ENCODE data around the gene BCL10. TPM values are rescaled to one million over a fixed set of nuclear protein-coding genes. Genes with fewer than 3 reads are reported as not detected.

The BCL10 gene
- polyA plus RNA-seq, 1 donor from 2014 or later, result 17.3 TPM

DNA sequence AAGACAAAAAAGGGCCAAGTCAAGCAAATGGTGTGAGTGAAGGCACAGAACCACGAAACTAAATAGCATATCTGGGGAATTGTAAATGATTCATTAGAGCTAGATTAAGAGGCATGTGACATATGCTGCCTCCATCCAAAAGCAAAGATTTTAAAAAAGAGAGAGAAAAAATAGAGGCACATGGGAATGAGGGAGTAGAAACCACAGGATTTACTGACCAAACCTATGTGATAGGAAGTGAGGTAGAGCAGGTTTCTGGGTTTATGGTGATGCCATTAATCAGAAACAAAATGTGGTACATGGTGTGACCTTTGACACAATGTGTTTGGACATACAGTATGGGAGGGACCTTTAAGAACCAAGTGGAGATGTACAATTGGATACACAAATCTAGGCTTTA lies 30.5 kb downstream of the BCL10 start:
- no peak for TF ChIP-seq POLR2AphosphoS5 (IDR thresholded peaks at IDR 0.05)
- no peak for TF ChIP-seq MXI1 (conservative IDR thresholded peaks at IDR 0.05; ENCODE audit: poor library complexity, severe bottlenecking)
- no peak for TF ChIP-seq EP300 (conservative IDR thresholded peaks at IDR 0.05; ENCODE audit: poor library complexity, severe bottlenecking)
- TF ChIP-seq SMC3 (conservative IDR thresholded peaks at IDR 0.05; ENCODE audit: poor library complexity), result no peak
- no peak for TF ChIP-seq EZH2 (IDR thresholded peaks at IDR 0.05; ENCODE audit: borderline replicate concordance, insufficient read depth, low read length, poor library complexity, severe bottlenecking)
- TF ChIP-seq TAF1 (IDR thresholded peaks at IDR 0.05; ENCODE audit: low read depth), result no peak
- no peak for TF ChIP-seq RAD21 (conservative IDR thresholded peaks at IDR 0.05)
- TF ChIP-seq, protein P1, sequence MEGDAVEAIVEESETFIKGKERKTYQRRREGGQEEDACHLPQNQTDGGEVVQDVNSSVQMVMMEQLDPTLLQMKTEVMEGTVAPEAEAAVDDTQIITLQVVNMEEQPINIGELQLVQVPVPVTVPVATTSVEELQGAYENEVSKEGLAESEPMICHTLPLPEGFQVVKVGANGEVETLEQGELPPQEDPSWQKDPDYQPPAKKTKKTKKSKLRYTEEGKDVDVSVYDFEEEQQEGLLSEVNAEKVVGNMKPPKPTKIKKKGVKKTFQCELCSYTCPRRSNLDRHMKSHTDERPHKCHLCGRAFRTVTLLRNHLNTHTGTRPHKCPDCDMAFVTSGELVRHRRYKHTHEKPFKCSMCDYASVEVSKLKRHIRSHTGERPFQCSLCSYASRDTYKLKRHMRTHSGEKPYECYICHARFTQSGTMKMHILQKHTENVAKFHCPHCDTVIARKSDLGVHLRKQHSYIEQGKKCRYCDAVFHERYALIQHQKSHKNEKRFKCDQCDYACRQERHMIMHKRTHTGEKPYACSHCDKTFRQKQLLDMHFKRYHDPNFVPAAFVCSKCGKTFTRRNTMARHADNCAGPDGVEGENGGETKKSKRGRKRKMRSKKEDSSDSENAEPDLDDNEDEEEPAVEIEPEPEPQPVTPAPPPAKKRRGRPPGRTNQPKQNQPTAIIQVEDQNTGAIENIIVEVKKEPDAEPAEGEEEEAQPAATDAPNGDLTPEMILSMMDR (IDR thresholded peaks at IDR 0.05; ENCODE audit: poor library complexity, severe bottlenecking), result no peak
- H2AFZ ChIP-seq (ENCODE audit: low read depth, low read length), result no peak overlapping the region
- no peaks in the 10 kb centered on the region for H3K27me3 ChIP-seq (ENCODE audit: insufficient read depth, low read depth, low read length)
- H3F3A ChIP-seq (ENCODE audit: insufficient read depth, low read length, poor library complexity, severe bottlenecking), result no peaks in the 10 kb centered on the region
- no peaks in the 10 kb centered on the region for H4K20me1 ChIP-seq (ENCODE audit: insufficient read depth)
- H3K79me2 ChIP-seq (replicated peaks; ENCODE audit: insufficient read depth, low read length), result no peaks in the 10 kb centered on the region
- H3K9me2 ChIP-seq (ENCODE audit: insufficient read depth, low read length), result no peaks in the 10 kb centered on the region
- H3K9ac ChIP-seq (ENCODE audit: low read length), result no peak overlapping the region
- H3K36me3 ChIP-seq (ENCODE audit: insufficient read depth, low read length), result no peaks in the 10 kb centered on the region
- no peaks in the 10 kb centered on the region for H3K9me3 ChIP-seq (ENCODE audit: low read length)
- no peak overlapping the region for H3K4me2 ChIP-seq (ENCODE audit: low read length)
- no peak overlapping the region for H3K4me3 ChIP-seq (ENCODE audit: low read length)
- H3K27ac ChIP-seq (ENCODE audit: low read length), result no peak overlapping the region

DNA sequence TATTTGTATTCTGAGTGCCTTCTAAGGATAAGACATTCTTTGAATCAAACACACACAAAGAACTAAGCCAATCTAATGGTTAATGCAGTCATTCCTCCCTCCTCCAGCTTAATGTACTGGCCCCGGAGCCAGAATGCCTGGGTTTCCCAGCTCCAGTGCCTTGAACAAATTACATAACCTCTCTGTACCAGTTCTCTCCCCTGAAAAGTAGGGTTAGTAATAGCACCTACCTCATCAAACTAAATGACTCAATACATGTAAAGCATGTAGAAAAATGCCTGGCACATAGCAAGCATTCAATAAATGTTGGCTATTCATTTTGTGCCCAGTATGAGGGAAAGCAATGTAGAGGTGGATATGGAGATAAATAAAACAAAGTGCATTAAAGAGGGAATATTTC lies 31.0 kb downstream of the BCL10 start:
- Histone ChIP-seq H3K36me3 (ENCODE audit: insufficient read depth, low read length) (no peaks in the 10 kb centered on the region), H4K20me1 (ENCODE audit: insufficient read depth) (no peaks in the 10 kb centered on the region), H3K4me2 (ENCODE audit: low read length) (no peak overlapping the region), H3K27me3 (ENCODE audit: insufficient read depth, low read depth, low read length) (no peaks in the 10 kb centered on the region), H2AFZ (ENCODE audit: low read depth, low read length) (no peak overlapping the region), H3K4me3 (ENCODE audit: low read length) (no peak overlapping the region), H3K27ac (ENCODE audit: low read length) (no peak overlapping the region), H3K79me2 (replicated peaks; ENCODE audit: insufficient read depth, low read length) (no peaks in the 10 kb centered on the region), H3F3A (ENCODE audit: insufficient read depth, low read length, poor library complexity, severe bottlenecking) (no peaks in the 10 kb centered on the region), H3K9ac (ENCODE audit: low read length) (no peak overlapping the region), H3K9me2 (ENCODE audit: insufficient read depth, low read length) (no peaks in the 10 kb centered on the region), H3K9me3 (ENCODE audit: low read length) (no peaks in the 10 kb centered on the region)
- TF ChIP-seq, protein P2, sequence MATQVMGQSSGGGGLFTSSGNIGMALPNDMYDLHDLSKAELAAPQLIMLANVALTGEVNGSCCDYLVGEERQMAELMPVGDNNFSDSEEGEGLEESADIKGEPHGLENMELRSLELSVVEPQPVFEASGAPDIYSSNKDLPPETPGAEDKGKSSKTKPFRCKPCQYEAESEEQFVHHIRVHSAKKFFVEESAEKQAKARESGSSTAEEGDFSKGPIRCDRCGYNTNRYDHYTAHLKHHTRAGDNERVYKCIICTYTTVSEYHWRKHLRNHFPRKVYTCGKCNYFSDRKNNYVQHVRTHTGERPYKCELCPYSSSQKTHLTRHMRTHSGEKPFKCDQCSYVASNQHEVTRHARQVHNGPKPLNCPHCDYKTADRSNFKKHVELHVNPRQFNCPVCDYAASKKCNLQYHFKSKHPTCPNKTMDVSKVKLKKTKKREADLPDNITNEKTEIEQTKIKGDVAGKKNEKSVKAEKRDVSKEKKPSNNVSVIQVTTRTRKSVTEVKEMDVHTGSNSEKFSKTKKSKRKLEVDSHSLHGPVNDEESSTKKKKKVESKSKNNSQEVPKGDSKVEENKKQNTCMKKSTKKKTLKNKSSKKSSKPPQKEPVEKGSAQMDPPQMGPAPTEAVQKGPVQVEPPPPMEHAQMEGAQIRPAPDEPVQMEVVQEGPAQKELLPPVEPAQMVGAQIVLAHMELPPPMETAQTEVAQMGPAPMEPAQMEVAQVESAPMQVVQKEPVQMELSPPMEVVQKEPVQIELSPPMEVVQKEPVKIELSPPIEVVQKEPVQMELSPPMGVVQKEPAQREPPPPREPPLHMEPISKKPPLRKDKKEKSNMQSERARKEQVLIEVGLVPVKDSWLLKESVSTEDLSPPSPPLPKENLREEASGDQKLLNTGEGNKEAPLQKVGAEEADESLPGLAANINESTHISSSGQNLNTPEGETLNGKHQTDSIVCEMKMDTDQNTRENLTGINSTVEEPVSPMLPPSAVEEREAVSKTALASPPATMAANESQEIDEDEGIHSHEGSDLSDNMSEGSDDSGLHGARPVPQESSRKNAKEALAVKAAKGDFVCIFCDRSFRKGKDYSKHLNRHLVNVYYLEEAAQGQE (IDR thresholded peaks at IDR 0.05; ENCODE audit: borderline replicate concordance), result no peak
- TF ChIP-seq RAD21 (conservative IDR thresholded peaks at IDR 0.05) (no peak), EP300 (conservative IDR thresholded peaks at IDR 0.05; ENCODE audit: poor library complexity, severe bottlenecking) (no peak), EZH2 (IDR thresholded peaks at IDR 0.05; ENCODE audit: borderline replicate concordance, insufficient read depth, low read length, poor library complexity, severe bottlenecking) (no peak), SMC3 (conservative IDR thresholded peaks at IDR 0.05; ENCODE audit: poor library complexity) (no peak), TAF1 (IDR thresholded peaks at IDR 0.05; ENCODE audit: low read depth) (no peak), MXI1 (conservative IDR thresholded peaks at IDR 0.05; ENCODE audit: poor library complexity, severe bottlenecking) (no peak), POLR2AphosphoS5 (IDR thresholded peaks at IDR 0.05) (no peak)
- TF ChIP-seq, protein P1 (IDR thresholded peaks at IDR 0.05; ENCODE audit: poor library complexity, severe bottlenecking), result no peak
